Measurements from ENCODE around the gene TAC1. TPM values are rescaled to one million over a fixed set of nuclear protein-coding genes. Genes with fewer than 3 reads are reported as not detected.
A peak's percentile ranks its signal among the peaks of the same experiment; 100 is the strongest.

TAC1 gene
- total RNA-seq, 1 donor from 2014 or later: 0.34 TPM

- TF ChIP-seq EZH2 (IDR thresholded peaks at IDR 0.05; ENCODE audit: insufficient read depth, low read length): no peak
- Histone ChIP-seq H3K4me1 (ENCODE audit: insufficient read depth, low read length) (no peaks in the 10 kb centered on the region), H2AFZ (ENCODE audit: low read depth, low read length) (peak overlapping the region; percentile 34), H3K4me2 (ENCODE audit: low read length) (peak overlapping the region; percentile 54), H3K4me3 (ENCODE audit: insufficient read depth, low read depth, low read length) (no peak overlapping the region), H3K27me3 (ENCODE audit: insufficient read depth, low read length) (peaks cover 33% of the 10 kb centered on the region), H3K9ac (ENCODE audit: low read length) (no peak overlapping the region), H4K20me1 (ENCODE audit: insufficient read depth, low read length) (no peaks in the 10 kb centered on the region), H3K79me2 (ENCODE audit: insufficient read depth, low read length) (no peaks in the 10 kb centered on the region), H3K36me3 (ENCODE audit: insufficient read depth, low read length) (no peaks in the 10 kb centered on the region), H3K27ac (ENCODE audit: low read depth, low read length) (no peak overlapping the region), H3K9me3 (ENCODE audit: insufficient read depth, low read depth, low read length) (no peaks in the 10 kb centered on the region)
- H3K9me3 Mint-ChIP-seq (ENCODE audit: unreplicated experiment): no peaks in the 10 kb centered on the region
- H3K36me3 Mint-ChIP-seq (ENCODE audit: low read depth, unreplicated experiment): no peaks in the 10 kb centered on the region
- peak overlapping the region; percentile 13 for H3K27ac Mint-ChIP-seq (ENCODE audit: unreplicated experiment)
- H3K4me1 Mint-ChIP-seq (ENCODE audit: low read depth, unreplicated experiment): peaks cover 10% of the 10 kb centered on the region
- FAIRE-seq (no peak), DNase-seq (ENCODE audit: low read depth) (no peak)
- H3K4me3 Mint-ChIP-seq (ENCODE audit: unreplicated experiment): peak overlapping the region; percentile 67
- peaks cover 53% of the 10 kb centered on the region for H3K27me3 Mint-ChIP-seq (ENCODE audit: low read depth, unreplicated experiment)
Measured at GRCh38 chr7:97732565-97733275, 834 bp downstream of the TAC1 start.

DNA sequence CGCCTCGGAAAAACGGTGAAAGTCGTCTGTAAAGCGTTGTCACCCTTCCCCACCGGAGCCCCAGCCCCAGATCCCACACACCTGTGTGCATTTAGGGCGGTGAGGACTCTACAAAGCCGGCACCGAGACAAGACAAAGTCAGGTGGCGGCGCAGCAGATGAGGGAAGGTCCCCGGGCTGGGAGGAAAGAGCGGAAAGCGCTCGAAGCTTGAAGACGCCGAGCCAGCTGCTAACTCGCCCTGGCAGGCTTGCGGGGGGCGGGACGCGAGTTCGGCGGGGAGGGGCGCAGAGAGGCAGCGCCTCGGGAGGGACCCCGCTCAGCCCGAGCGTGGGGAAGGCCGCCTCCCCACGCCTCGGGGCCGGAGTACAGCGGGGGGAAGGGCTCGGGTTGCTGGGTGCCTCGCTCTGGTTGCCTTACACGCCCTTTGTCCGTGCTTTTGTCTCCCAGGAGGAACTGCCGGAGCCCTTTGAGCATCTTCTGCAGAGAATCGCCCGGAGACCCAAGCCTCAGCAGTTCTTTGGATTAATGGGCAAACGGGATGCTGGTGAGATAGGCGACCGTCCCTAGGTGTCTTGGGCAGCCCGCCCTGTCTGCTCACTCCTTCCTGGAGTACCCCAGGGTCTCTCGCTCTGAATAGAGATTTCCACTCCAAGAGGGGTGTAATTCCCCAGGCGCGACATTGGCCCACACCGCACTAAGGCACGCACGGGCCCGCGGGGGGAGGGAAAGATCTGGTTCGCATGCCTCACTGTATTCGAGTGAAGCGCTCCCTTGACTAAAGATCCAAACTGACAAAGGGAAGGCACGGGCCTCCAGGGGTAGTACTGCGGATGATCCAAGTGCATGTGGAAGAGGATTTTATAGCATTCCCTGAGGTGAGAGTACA, 1.6 kb downstream of the TAC1 start:
- H2AFZ ChIP-seq (ENCODE audit: low read depth, low read length): peak overlapping the region; percentile 34
- H3K27me3 ChIP-seq (ENCODE audit: insufficient read depth, low read length): peaks cover 33% of the 10 kb centered on the region
- H3K4me1 ChIP-seq (ENCODE audit: insufficient read depth, low read length): no peaks in the 10 kb centered on the region
- no peak overlapping the region for H3K27ac Mint-ChIP-seq (ENCODE audit: unreplicated experiment)
- H3K9ac ChIP-seq (ENCODE audit: low read length): no peak overlapping the region
- peaks cover 10% of the 10 kb centered on the region for H3K4me1 Mint-ChIP-seq (ENCODE audit: low read depth, unreplicated experiment)
- H3K9me3 Mint-ChIP-seq (ENCODE audit: unreplicated experiment): no peaks in the 10 kb centered on the region
- peaks cover 46% of the 10 kb centered on the region for H3K27me3 Mint-ChIP-seq (ENCODE audit: low read depth, unreplicated experiment)
- no peaks in the 10 kb centered on the region for H4K20me1 ChIP-seq (ENCODE audit: insufficient read depth, low read length)
- no peak for FAIRE-seq
- peak overlapping the region; percentile 5 for H3K4me3 ChIP-seq (ENCODE audit: insufficient read depth, low read depth, low read length)
- H3K4me3 Mint-ChIP-seq (ENCODE audit: unreplicated experiment): peak overlapping the region; percentile 71
- peak; percentile 56 for TF ChIP-seq EZH2 (IDR thresholded peaks at IDR 0.05; ENCODE audit: insufficient read depth, low read length)
- TF ChIP-seq, protein P1, sequence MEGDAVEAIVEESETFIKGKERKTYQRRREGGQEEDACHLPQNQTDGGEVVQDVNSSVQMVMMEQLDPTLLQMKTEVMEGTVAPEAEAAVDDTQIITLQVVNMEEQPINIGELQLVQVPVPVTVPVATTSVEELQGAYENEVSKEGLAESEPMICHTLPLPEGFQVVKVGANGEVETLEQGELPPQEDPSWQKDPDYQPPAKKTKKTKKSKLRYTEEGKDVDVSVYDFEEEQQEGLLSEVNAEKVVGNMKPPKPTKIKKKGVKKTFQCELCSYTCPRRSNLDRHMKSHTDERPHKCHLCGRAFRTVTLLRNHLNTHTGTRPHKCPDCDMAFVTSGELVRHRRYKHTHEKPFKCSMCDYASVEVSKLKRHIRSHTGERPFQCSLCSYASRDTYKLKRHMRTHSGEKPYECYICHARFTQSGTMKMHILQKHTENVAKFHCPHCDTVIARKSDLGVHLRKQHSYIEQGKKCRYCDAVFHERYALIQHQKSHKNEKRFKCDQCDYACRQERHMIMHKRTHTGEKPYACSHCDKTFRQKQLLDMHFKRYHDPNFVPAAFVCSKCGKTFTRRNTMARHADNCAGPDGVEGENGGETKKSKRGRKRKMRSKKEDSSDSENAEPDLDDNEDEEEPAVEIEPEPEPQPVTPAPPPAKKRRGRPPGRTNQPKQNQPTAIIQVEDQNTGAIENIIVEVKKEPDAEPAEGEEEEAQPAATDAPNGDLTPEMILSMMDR (IDR thresholded peaks at IDR 0.05; ENCODE audit: insufficient read depth, low read depth, low read length): no peak
- no peaks in the 10 kb centered on the region for H3K36me3 Mint-ChIP-seq (ENCODE audit: low read depth, unreplicated experiment)
- peak overlapping the region; percentile 54 for H3K4me2 ChIP-seq (ENCODE audit: low read length)
- H3K36me3 ChIP-seq (ENCODE audit: insufficient read depth, low read length): no peaks in the 10 kb centered on the region
- no peaks in the 10 kb centered on the region for H3K79me2 ChIP-seq (ENCODE audit: insufficient read depth, low read length)
- H3K27ac ChIP-seq (ENCODE audit: low read depth, low read length): no peak overlapping the region
- H3K9me3 ChIP-seq (ENCODE audit: insufficient read depth, low read depth, low read length): no peaks in the 10 kb centered on the region
- no peak for DNase-seq (ENCODE audit: low read depth)

DNA sequence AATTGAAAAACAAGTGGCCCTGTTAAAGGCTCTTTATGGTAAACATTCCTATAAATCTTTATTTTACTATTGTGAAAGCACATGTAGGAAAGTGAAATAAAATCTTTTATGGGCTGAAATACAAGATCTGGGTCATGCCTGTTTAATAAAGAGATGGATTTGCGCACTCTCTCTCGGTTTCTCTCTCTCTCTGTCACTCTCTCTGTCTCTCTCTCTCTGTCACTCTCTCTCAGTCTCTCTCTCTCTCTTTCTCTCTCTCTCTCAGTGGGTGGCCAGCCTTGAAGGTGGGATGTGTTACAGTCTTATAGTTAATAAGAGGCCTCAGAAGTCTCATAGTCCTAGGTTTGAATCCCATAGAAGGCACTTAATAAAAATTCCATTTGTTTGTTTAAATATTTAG, 2.4 kb downstream of the TAC1 start:
- TF ChIP-seq, protein P1 (IDR thresholded peaks at IDR 0.05; ENCODE audit: insufficient read depth, low read depth, low read length): no peak
- TF ChIP-seq EZH2 (IDR thresholded peaks at IDR 0.05; ENCODE audit: insufficient read depth, low read length): no peak
- H4K20me1 ChIP-seq (ENCODE audit: insufficient read depth, low read length): no peaks in the 10 kb centered on the region
- no peaks in the 10 kb centered on the region for H3K4me1 ChIP-seq (ENCODE audit: insufficient read depth, low read length)
- H3K4me2 ChIP-seq (ENCODE audit: low read length): no peak overlapping the region
- peaks cover 33% of the 10 kb centered on the region for H3K27me3 ChIP-seq (ENCODE audit: insufficient read depth, low read length)
- peaks cover 10% of the 10 kb centered on the region for H3K4me1 Mint-ChIP-seq (ENCODE audit: low read depth, unreplicated experiment)
- no peak overlapping the region for H3K4me3 Mint-ChIP-seq (ENCODE audit: unreplicated experiment)
- no peak overlapping the region for H3K4me3 ChIP-seq (ENCODE audit: insufficient read depth, low read depth, low read length)
- H3K27ac Mint-ChIP-seq (ENCODE audit: unreplicated experiment): no peak overlapping the region
- no peak overlapping the region for H2AFZ ChIP-seq (ENCODE audit: low read depth, low read length)
- no peak overlapping the region for H3K27ac ChIP-seq (ENCODE audit: low read depth, low read length)
- H3K9me3 Mint-ChIP-seq (ENCODE audit: unreplicated experiment): no peaks in the 10 kb centered on the region
- H3K9me3 ChIP-seq (ENCODE audit: insufficient read depth, low read depth, low read length): no peaks in the 10 kb centered on the region
- DNase-seq (ENCODE audit: low read depth) (no peak), FAIRE-seq (no peak)
- no peaks in the 10 kb centered on the region for H3K36me3 ChIP-seq (ENCODE audit: insufficient read depth, low read length)
- no peaks in the 10 kb centered on the region for H3K79me2 ChIP-seq (ENCODE audit: insufficient read depth, low read length)
- no peak overlapping the region for H3K9ac ChIP-seq (ENCODE audit: low read length)
- H3K36me3 Mint-ChIP-seq (ENCODE audit: low read depth, unreplicated experiment): no peaks in the 10 kb centered on the region
- H3K27me3 Mint-ChIP-seq (ENCODE audit: low read depth, unreplicated experiment): peaks cover 44% of the 10 kb centered on the region

Data from astrocyte (in vitro differentiated cells and primary cell).